Measurements from ENCODE around the gene SAMHD1.

Gene SAMHD1

GRCh38 chr20:36992802-36993334 lies 41.4 kb upstream of the SAMHD1 start:
- Histone ChIP-seq H3K9me2 (replicated peaks; ENCODE audit: insufficient read depth, low read length) (no peaks in the 10 kb centered on the region), H3K4me3 (ENCODE audit: insufficient read depth, low read length, poor library complexity, severe bottlenecking) (no peak overlapping the region), H3K27me3 (ENCODE audit: low read length) (no peaks in the 10 kb centered on the region), H3K9ac (ENCODE audit: low read length) (no peak overlapping the region), H2AFZ (ENCODE audit: low read depth, low read length, severe bottlenecking) (no peak overlapping the region), H3K36me3 (ENCODE audit: low read length) (peaks cover 6% of the 10 kb centered on the region; the same call in 1 of the 2 replicates), H3K4me2 (ENCODE audit: low read depth, low read length, poor library complexity, severe bottlenecking) (no peak overlapping the region), H3K9me3 (ENCODE audit: insufficient read depth, low read length) (no peaks in the 10 kb centered on the region), H3K79me2 (ENCODE audit: insufficient read depth, low read length) (no peaks in the 10 kb centered on the region), H3K27ac (ENCODE audit: low read depth, low read length) (no peak overlapping the region), H3F3A (ENCODE audit: insufficient read depth) (0 out of 2 replicates have a peak, but pooled peaks cover 4% of the 10 kb centered on the region), H4K20me1 (ENCODE audit: low read depth, low read length) (no peaks in the 10 kb centered on the region)
- TF ChIP-seq EZH2phosphoT487 (conservative IDR thresholded peaks at IDR 0.05; ENCODE audit: low read length): no peak
- TF ChIP-seq, protein P1, sequence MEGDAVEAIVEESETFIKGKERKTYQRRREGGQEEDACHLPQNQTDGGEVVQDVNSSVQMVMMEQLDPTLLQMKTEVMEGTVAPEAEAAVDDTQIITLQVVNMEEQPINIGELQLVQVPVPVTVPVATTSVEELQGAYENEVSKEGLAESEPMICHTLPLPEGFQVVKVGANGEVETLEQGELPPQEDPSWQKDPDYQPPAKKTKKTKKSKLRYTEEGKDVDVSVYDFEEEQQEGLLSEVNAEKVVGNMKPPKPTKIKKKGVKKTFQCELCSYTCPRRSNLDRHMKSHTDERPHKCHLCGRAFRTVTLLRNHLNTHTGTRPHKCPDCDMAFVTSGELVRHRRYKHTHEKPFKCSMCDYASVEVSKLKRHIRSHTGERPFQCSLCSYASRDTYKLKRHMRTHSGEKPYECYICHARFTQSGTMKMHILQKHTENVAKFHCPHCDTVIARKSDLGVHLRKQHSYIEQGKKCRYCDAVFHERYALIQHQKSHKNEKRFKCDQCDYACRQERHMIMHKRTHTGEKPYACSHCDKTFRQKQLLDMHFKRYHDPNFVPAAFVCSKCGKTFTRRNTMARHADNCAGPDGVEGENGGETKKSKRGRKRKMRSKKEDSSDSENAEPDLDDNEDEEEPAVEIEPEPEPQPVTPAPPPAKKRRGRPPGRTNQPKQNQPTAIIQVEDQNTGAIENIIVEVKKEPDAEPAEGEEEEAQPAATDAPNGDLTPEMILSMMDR (IDR thresholded peaks at IDR 0.05; ENCODE audit: insufficient read depth, low read length, poor library complexity, severe bottlenecking): no peak

DNA sequence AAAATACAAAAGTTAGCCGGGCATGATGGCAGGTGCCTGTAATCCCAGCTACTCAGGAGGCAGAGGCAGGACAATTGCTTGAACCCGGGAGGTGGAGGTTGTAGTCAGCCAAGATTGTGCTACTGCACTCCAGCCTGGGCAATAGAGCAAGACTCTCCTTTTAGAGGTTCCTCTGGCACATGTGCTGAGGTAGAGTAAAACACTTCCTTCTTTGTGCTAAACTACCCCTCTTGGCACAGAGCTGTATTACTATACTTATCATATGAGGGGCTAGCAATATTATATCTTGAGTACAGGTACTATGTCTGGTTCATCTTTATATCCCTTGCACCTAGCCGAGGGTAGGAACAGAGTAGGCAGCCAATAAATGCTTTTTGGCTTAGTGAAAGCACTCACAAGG lies 40.2 kb upstream of the SAMHD1 start:
- Histone ChIP-seq H3F3A (ENCODE audit: insufficient read depth) (no peaks in the 10 kb centered on the region), H3K4me2 (ENCODE audit: low read depth, low read length, poor library complexity, severe bottlenecking) (no peak overlapping the region), H3K27ac (ENCODE audit: low read depth, low read length) (no peak overlapping the region), H3K36me3 (ENCODE audit: low read length) (peaks cover 2% of the 10 kb centered on the region; the same call in 1 of the 2 replicates), H3K9me3 (ENCODE audit: insufficient read depth, low read length) (no peaks in the 10 kb centered on the region), H3K79me2 (ENCODE audit: insufficient read depth, low read length) (no peaks in the 10 kb centered on the region), H3K27me3 (ENCODE audit: low read length) (no peaks in the 10 kb centered on the region), H3K4me3 (ENCODE audit: insufficient read depth, low read length, poor library complexity, severe bottlenecking) (no peak overlapping the region), H3K9me2 (replicated peaks; ENCODE audit: insufficient read depth, low read length) (no peaks in the 10 kb centered on the region), H4K20me1 (ENCODE audit: low read depth, low read length) (no peaks in the 10 kb centered on the region), H3K9ac (ENCODE audit: low read length) (no peak overlapping the region), H2AFZ (ENCODE audit: low read depth, low read length, severe bottlenecking) (no peak overlapping the region)
- no peak for TF ChIP-seq EZH2phosphoT487 (conservative IDR thresholded peaks at IDR 0.05; ENCODE audit: low read length)
- TF ChIP-seq, protein P1 (IDR thresholded peaks at IDR 0.05; ENCODE audit: insufficient read depth, low read length, poor library complexity, severe bottlenecking): no peak

- TF ChIP-seq, protein P1 (IDR thresholded peaks at IDR 0.05; ENCODE audit: insufficient read depth, low read length, poor library complexity, severe bottlenecking): no peak
- no peak for TF ChIP-seq EZH2phosphoT487 (conservative IDR thresholded peaks at IDR 0.05; ENCODE audit: low read length)
- no peaks in the 10 kb centered on the region for H3K79me2 ChIP-seq (ENCODE audit: insufficient read depth, low read length)
- H4K20me1 ChIP-seq (ENCODE audit: low read depth, low read length): no peaks in the 10 kb centered on the region
- H3K9me3 ChIP-seq (ENCODE audit: insufficient read depth, low read length): no peaks in the 10 kb centered on the region
- H3K4me2 ChIP-seq (ENCODE audit: low read depth, low read length, poor library complexity, severe bottlenecking): no peak overlapping the region
- H3K36me3 ChIP-seq (ENCODE audit: low read length): no peaks in the 10 kb centered on the region
- H3F3A ChIP-seq (ENCODE audit: insufficient read depth): no peaks in the 10 kb centered on the region
- H3K27ac ChIP-seq (ENCODE audit: low read depth, low read length): no peak overlapping the region
- H3K9ac ChIP-seq (ENCODE audit: low read length): no peak overlapping the region
- H3K4me3 ChIP-seq (ENCODE audit: insufficient read depth, low read length, poor library complexity, severe bottlenecking): no peak overlapping the region
- no peaks in the 10 kb centered on the region for H3K27me3 ChIP-seq (ENCODE audit: low read length)
- H3K9me2 ChIP-seq (replicated peaks; ENCODE audit: insufficient read depth, low read length): no peaks in the 10 kb centered on the region
- no peak overlapping the region for H2AFZ ChIP-seq (ENCODE audit: low read depth, low read length, severe bottlenecking)
These were observed 38.3 kb upstream of the SAMHD1 start for GRCh38 chr20:36989797-36990196.

All from SU-DHL-6 (cell line).